Measurements from ENCODE around the gene CAMKMT.

Gene CAMKMT

DNA sequence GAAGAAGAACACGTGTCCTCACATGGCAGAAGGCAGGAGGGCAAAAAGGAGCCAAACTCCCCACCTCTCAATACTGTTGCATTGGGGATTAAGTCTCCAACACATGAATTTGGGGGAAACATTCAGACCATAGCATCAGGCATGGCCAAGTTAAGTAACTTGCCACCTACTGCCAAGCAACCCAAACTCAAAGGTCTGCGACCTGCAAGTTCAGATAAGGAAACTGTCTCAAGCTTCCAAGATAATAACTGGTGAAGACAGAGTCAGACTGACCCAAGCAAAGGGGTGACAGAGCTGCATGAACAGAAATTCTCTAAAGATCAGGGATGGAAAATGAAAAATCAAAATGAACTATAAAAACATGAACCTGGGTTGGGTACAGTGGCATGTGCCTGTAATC, 391.0 kb downstream of the CAMKMT start:
- TF ChIP-seq, protein P1, sequence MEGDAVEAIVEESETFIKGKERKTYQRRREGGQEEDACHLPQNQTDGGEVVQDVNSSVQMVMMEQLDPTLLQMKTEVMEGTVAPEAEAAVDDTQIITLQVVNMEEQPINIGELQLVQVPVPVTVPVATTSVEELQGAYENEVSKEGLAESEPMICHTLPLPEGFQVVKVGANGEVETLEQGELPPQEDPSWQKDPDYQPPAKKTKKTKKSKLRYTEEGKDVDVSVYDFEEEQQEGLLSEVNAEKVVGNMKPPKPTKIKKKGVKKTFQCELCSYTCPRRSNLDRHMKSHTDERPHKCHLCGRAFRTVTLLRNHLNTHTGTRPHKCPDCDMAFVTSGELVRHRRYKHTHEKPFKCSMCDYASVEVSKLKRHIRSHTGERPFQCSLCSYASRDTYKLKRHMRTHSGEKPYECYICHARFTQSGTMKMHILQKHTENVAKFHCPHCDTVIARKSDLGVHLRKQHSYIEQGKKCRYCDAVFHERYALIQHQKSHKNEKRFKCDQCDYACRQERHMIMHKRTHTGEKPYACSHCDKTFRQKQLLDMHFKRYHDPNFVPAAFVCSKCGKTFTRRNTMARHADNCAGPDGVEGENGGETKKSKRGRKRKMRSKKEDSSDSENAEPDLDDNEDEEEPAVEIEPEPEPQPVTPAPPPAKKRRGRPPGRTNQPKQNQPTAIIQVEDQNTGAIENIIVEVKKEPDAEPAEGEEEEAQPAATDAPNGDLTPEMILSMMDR (IDR thresholded peaks at IDR 0.05; ENCODE audit: control insufficient read depth, insufficient read depth, low read depth, low read length, missing control alignments): no peak
- no peak for DNase-seq (ENCODE audit: low read depth)

DNA sequence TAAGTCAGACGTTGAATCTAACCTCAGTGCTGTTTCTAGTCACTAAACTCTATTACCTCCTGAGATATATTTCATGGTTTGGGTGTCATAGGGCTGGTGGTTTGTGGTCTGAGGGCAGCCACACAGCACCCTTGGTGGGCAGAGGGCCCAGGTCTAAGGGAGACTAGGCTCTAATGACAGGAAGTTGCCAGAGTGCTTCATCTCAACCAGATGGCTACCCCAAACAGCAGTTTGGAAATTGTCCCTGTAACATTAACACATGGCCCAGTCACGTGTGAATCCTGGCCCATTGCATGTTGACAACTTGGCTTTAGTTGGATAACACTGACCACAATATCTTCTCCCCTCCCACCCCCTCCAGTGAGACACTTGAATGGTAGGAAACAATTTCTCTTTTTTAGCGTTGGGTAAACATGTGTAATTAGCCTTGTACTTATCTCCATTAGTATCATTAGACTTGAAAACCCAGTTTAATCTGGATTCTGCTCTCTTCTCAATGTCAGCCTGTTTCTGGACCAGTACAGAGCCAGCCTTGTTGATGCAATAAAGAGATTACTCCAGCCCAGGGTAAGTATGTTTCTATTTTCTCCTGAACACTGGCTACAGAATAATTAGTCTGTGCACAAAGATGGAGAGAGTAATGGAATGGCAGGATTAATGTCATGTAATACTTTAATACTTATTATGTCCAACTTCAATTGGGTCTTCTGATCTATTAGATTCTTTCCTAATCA, 392.0 kb downstream of the CAMKMT start:
- TF ChIP-seq, protein P1 (IDR thresholded peaks at IDR 0.05; ENCODE audit: control insufficient read depth, insufficient read depth, low read depth, low read length, missing control alignments): no peak
- no peak overlapping the region for H3K4me3 ChIP-seq (ENCODE audit: control insufficient read depth, low read depth, low read length)
- no peak for DNase-seq (ENCODE audit: low read depth)

More for the DNA sequence above, 391.0 kb downstream of the CAMKMT start:
- no peak overlapping the region for H3K4me3 ChIP-seq (ENCODE audit: control insufficient read depth, low read depth, low read length)

DNA sequence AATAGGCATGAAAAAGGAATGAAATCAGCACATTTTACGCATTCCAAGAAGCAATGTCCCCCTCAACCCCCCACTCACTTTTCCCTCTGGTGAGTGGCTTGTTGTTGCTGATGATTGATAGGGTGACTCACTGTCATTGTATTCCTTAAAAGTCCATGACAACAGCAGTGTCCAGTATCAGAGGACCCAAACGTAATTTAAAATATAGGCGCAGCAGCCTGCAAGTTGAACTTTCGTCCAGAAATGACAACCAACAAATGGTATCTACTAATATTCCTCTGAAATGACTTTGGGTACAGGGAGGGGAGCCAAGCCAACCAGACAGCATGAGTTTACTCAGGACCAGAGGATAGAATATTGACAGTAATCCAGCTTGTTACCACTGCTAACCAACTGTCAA, 396.8 kb downstream of the CAMKMT start:
- no peak overlapping the region for H3K4me3 ChIP-seq (ENCODE audit: control insufficient read depth, low read depth, low read length)
- DNase-seq (ENCODE audit: low read depth): no peak
- TF ChIP-seq, protein P1 (IDR thresholded peaks at IDR 0.05; ENCODE audit: control insufficient read depth, insufficient read depth, low read depth, low read length, missing control alignments): no peak

DNA sequence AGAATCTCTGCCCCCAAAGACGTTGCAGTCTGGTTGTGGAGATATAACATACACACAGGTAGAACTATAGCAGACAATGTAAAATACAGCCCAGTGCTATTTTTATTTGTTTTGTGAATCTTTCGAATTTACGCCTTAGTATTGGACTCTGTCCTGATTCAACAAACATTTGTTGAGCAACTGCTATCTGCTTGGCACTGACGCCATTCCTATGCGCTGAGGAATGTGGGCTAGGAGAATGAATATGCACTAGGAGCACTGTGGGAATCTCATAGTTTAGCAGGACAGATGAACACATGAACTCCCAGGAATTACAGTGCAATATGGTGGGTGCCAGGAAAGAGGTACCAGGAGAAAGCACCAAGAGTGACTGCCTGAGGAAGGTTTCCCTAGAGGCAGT, 398.1 kb downstream of the CAMKMT start:
- no peak for DNase-seq (ENCODE audit: low read depth)
- no peak overlapping the region for H3K4me3 ChIP-seq (ENCODE audit: control insufficient read depth, low read depth, low read length)
- TF ChIP-seq, protein P1 (IDR thresholded peaks at IDR 0.05; ENCODE audit: control insufficient read depth, insufficient read depth, low read depth, low read length, missing control alignments): no peak

DNA sequence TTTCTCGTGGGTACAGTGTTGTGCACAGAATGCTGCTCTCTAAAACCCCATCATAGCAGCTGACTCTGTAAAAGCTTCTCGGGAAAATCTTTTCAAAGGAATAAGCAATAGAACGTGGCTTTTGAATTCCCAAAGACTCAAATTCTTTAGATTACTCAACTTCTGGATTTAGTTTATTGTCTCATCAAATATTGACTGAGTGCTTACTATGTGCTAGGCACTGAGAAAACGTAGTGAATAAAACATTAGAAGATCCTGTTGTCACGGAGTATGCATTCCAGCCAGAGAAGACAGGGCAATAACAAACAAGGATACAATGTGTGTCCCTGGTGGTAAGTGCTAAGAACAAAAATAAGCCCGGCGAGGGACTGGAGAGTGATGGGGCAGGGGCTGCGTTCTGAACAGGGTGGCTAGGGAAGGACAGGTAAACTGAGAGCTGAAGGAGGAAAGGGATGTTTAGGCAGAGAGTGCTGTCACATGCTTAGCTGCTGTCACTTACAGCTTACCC, 401.6 kb downstream of the CAMKMT start:
- no peak for DNase-seq (ENCODE audit: low read depth)
- no peak overlapping the region for H3K4me3 ChIP-seq (ENCODE audit: control insufficient read depth, low read depth, low read length)
- TF ChIP-seq, protein P1 (IDR thresholded peaks at IDR 0.05; ENCODE audit: control insufficient read depth, insufficient read depth, low read depth, low read length, missing control alignments): no peak

DNA sequence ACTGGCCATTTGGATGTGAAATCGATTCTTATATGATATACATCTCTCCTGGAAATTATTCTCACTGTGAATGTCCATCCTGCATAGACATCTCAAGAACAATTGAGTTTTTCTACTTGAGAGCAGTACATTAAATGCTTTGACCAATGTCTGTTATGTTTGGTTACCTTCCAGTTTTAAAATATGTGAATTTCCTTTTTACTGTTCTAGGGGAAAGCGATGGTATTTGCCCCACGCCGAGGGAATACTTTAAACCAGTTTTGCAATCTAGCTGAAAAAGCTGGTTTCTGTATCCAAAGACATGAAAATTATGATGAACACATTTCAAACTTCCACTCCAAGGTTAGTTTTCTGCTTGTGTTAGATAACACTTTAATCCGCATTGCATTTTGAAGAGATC, 404.5 kb downstream of the CAMKMT start:
- no peak overlapping the region for H3K4me3 ChIP-seq (ENCODE audit: control insufficient read depth, low read depth, low read length)
- no peak for DNase-seq (ENCODE audit: low read depth)
- TF ChIP-seq, protein P1 (IDR thresholded peaks at IDR 0.05; ENCODE audit: control insufficient read depth, insufficient read depth, low read depth, low read length, missing control alignments): no peak
